ENCODE measurements around the gene RHOD. TPM values are rescaled to one million over a fixed set of nuclear protein-coding genes. Genes with fewer than 3 reads are reported as not detected.

Gene RHOD
- total and polyA plus RNA-seq, 9 of the 15 experiments (the other 6 are each of a cell fraction or from before 2014, with no cell fraction given), result not detected

DNA sequence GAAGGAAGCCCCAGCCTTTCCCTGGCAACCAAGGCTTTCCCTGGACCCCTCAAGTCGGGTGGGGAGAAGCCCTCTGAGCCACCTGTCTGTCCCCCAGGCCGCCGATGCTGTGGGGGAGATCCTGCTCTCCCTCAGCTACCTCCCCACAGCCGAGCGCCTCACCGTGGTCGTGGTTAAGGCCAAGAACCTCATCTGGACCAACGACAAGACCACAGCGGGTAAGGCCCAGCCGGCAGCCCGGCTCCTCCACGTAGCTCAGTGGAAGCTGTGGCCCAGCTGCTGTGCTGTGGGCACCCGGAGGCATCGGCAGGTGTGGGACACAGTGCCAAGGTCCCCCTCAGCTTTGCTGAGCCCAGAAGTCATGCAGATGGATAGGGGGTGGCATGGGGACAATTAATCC lies 12.2 kb upstream of the RHOD start:
- Histone ChIP-seq H4K20me1 (replicated peaks; ENCODE audit: control insufficient read depth, insufficient read depth, low read length) (no peaks in the 10 kb centered on the region), H2AFZ (ENCODE audit: low read depth, low read length) (no peak overlapping the region), H3K4me3 (no peak overlapping the region), H3K36me3 (ENCODE audit: control insufficient read depth, insufficient read depth, low read length) (no peaks in the 10 kb centered on the region), H3K9me1 (ENCODE audit: control insufficient read depth, insufficient read depth, low read length) (no peaks in the 10 kb centered on the region), H3K4me1 (replicated peaks in 1 of 2; ENCODE audit: control insufficient read depth in 2 of 2, insufficient read depth in 2 of 2, low read length in 2 of 2) (peaks cover 0 to 28% of the 10 kb centered on the region in 2 experiments; a peak in 2 of 5 replicates), H3K9ac (ENCODE audit: insufficient read depth in 1 of 2, low read depth in 2 of 2, low read length in 2 of 2) (peak overlapping the region in 1 of 2 experiments; percentile 4; a peak in 1 of 4 replicates), H3K9me3 (replicated peaks; ENCODE audit: control insufficient read depth, insufficient read depth, low read depth, low read length) (no peaks in the 10 kb centered on the region), H3K79me2 (ENCODE audit: control insufficient read depth, insufficient read depth, low read length) (no peaks in the 10 kb centered on the region), H3K27ac (ENCODE audit: extremely low read depth, low read depth, low read length) (no peak overlapping the region), H3K4me2 (ENCODE audit: insufficient read depth, low read length) (no peak overlapping the region), H3K27me3 (ENCODE audit: control insufficient read depth in 2 of 2, insufficient read depth in 2 of 2, low read length in 2 of 2) (peaks cover 19 to 51% of the 10 kb centered on the region in 2 experiments; a peak in 4 of 5 replicates)
- CTCF ChIA-PET (ENCODE audit: low intra/inter-chr PET ratio), result interaction anchor here (0.6 to 0.7 kb wide), 2 partner anchors 347 to 357 kb away, joined by 3 read pairs; partner anchors contain the start of gene PPP1CA
- WGBS (ENCODE audit: insufficient coverage, low coverage, missing lambda C conversion rate), result 9% methylated on average over 12 of the region's 14 CpGs
- BruUV-seq (replicated peaks), result no TSS peak
- TF ChIP-seq, protein P1, sequence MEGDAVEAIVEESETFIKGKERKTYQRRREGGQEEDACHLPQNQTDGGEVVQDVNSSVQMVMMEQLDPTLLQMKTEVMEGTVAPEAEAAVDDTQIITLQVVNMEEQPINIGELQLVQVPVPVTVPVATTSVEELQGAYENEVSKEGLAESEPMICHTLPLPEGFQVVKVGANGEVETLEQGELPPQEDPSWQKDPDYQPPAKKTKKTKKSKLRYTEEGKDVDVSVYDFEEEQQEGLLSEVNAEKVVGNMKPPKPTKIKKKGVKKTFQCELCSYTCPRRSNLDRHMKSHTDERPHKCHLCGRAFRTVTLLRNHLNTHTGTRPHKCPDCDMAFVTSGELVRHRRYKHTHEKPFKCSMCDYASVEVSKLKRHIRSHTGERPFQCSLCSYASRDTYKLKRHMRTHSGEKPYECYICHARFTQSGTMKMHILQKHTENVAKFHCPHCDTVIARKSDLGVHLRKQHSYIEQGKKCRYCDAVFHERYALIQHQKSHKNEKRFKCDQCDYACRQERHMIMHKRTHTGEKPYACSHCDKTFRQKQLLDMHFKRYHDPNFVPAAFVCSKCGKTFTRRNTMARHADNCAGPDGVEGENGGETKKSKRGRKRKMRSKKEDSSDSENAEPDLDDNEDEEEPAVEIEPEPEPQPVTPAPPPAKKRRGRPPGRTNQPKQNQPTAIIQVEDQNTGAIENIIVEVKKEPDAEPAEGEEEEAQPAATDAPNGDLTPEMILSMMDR (IDR thresholded peaks at IDR 0.05 in 2 of 3, conservative IDR thresholded peaks at IDR 0.05 in 1 of 3; ENCODE audit: insufficient read depth in 2 of 3, low read depth in 1 of 3, low read length in 3 of 3), result peak; percentile 12 to 29 (median 18); a peak in 1 of 6 replicates
- TF ChIP-seq, protein P2, sequence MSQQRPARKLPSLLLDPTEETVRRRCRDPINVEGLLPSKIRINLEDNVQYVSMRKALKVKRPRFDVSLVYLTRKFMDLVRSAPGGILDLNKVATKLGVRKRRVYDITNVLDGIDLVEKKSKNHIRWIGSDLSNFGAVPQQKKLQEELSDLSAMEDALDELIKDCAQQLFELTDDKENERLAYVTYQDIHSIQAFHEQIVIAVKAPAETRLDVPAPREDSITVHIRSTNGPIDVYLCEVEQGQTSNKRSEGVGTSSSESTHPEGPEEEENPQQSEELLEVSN (IDR thresholded peaks at IDR 0.05; ENCODE audit: borderline replicate concordance in 1 of 2, extremely low read depth in 1 of 2, insufficient read depth in 1 of 2, insufficient read length in 1 of 2, low read depth in 1 of 2, low read length in 1 of 2, poor library complexity in 1 of 2, severe bottlenecking in 1 of 2), result no peak
- intact Hi-C loops (cut with micrococcal nuclease), result no loop called here
- DNase-seq (ENCODE audit: extremely low read depth in 1 of 4, low spot score in 3 of 4), result no peak
- peak; percentile 40; the same call in 2 of the 3 replicates for ATAC-seq
- POLR2A ChIA-PET, result interaction anchor here (0.6 to 0.9 kb wide), 2 partner anchors 7 to 11 kb away, joined by 3 read pairs; no protein-coding TSS in a partner anchor
- FAIRE-seq, result no peak
- in situ Hi-C loops (cut with MboI), result no loop called here

Data from K562 (cell line).